ENCODE data around the gene ITGAV. TPM values are rescaled to one million over a fixed set of nuclear protein-coding genes. Genes with fewer than 3 reads are reported as not detected.

The ITGAV gene
- total RNA-seq, 1 donor from 2014 or later = 115 TPM

DNA sequence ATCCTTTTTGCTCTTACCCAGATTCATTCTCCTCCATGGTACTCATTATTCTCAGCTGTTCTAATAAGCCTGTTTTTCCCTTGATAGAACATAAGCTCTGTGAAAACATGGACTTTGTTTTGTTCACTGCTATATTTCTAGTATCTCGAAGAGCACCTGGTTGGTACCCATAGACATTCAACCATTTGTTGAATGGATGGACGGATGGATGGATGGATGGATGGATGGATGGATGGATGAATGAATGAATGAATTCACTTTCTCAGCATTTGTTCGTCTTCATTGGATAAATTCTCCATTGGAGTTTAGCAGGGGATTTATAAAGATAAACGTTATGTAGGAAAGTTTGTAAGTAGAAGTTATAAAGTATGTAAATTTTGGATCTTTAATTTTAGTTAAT is 106.9 kb downstream of the ITGAV start:
- H3K36me3 ChIP-seq = no peaks in the 10 kb centered on the region
- H3K27ac ChIP-seq = no peak overlapping the region
- intact Hi-C loops (cut with DNase I) = no loop called here
- H3K27me3 ChIP-seq = no peaks in the 10 kb centered on the region
- TF ChIP-seq, protein P1, sequence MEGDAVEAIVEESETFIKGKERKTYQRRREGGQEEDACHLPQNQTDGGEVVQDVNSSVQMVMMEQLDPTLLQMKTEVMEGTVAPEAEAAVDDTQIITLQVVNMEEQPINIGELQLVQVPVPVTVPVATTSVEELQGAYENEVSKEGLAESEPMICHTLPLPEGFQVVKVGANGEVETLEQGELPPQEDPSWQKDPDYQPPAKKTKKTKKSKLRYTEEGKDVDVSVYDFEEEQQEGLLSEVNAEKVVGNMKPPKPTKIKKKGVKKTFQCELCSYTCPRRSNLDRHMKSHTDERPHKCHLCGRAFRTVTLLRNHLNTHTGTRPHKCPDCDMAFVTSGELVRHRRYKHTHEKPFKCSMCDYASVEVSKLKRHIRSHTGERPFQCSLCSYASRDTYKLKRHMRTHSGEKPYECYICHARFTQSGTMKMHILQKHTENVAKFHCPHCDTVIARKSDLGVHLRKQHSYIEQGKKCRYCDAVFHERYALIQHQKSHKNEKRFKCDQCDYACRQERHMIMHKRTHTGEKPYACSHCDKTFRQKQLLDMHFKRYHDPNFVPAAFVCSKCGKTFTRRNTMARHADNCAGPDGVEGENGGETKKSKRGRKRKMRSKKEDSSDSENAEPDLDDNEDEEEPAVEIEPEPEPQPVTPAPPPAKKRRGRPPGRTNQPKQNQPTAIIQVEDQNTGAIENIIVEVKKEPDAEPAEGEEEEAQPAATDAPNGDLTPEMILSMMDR (IDR thresholded peaks at IDR 0.05) = no peak
- H3K9me3 ChIP-seq = no peaks in the 10 kb centered on the region
- H3K4me3 ChIP-seq = no peak overlapping the region
- H3K4me1 ChIP-seq = peaks cover 0 to 3% of the 10 kb centered on the region in 2 donors
- DNase-seq (ENCODE audit: low spot score in 2 of 2) = no peak

DNA sequence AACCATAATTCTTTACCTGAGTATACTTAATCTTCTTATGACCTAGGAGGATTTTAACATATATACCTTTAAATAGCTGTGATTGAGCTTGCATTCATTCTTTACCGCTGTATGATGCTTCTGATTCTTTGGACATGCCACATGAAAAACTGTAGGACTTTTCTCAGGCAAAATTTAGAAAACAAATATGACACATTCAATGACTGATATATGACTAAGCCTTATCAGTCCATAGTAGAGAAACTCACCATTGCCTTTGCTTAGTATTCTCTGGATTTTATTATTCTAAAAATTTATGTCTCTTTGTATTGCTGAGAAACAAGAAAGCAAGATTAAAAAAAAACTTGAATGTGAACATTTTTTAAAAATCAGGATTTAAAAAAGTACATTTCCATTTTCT is 107.7 kb downstream of the ITGAV start:
- intact Hi-C loops (cut with DNase I) = no loop called here
- Histone ChIP-seq H3K9me3 (no peaks in the 10 kb centered on the region), H3K27me3 (no peaks in the 10 kb centered on the region), H3K36me3 (no peaks in the 10 kb centered on the region), H3K4me3 (no peak overlapping the region), H3K27ac (no peak overlapping the region), H3K4me1 (peaks cover 0 to 3% of the 10 kb centered on the region in 2 donors)
- TF ChIP-seq, protein P1 (IDR thresholded peaks at IDR 0.05) = no peak
- DNase-seq (ENCODE audit: low spot score in 2 of 2) = no peak

DNA sequence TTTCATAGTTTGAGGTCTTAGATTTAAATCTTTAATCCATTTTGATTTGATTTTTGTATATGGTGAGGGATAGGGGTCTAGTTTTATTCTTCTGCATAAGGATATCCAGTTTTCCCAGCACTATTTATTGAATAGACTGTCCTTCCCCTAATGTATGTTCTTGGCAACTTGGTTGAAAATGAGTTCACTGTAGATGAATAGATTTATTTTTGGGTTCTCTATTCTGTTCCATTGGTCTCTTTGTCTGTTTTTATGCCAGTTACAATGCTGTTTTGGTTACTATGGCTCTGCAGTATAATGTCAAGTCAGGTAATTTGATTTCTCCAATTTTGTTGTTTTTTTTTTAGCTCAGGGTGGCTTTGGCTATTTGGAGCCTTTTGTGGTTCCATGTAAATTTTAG is 109.9 kb downstream of the ITGAV start:
- Histone ChIP-seq H3K27ac (no peak overlapping the region), H3K9me3 (no peaks in the 10 kb centered on the region), H3K36me3 (no peaks in the 10 kb centered on the region), H3K4me1 (peaks cover 0 to 2% of the 10 kb centered on the region in 2 donors), H3K4me3 (no peak overlapping the region), H3K27me3 (no peaks in the 10 kb centered on the region)
- TF ChIP-seq, protein P1 (IDR thresholded peaks at IDR 0.05) = no peak
- DNase-seq (ENCODE audit: low spot score in 2 of 2) = no peak
- intact Hi-C loops (cut with DNase I) = no loop called here

DNA sequence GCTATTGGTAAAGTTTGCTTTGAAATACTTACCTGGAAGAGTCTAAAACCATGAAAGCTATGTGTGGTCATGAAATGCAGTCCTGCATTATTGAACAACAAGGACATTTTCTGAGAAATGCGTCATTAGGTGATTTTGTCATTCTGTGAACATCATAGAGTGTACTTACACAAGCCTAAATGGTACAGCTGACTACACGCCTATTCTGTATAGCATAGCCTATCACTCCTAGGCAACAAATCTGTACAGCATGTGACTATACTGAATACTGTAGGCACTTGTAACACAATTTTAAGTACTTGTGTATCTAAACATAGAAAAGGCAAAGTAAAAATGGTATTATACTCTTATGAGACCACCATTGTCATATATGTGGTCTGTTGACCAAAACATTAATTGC is 112.2 kb downstream of the ITGAV start:
- H3K4me1 ChIP-seq = no peaks in the 10 kb centered on the region
- H3K36me3 ChIP-seq = no peaks in the 10 kb centered on the region
- DNase-seq (ENCODE audit: low spot score in 2 of 2) = no peak
- intact Hi-C loops (cut with DNase I) = no loop called here
- H3K9me3 ChIP-seq = no peaks in the 10 kb centered on the region
- TF ChIP-seq, protein P1 (IDR thresholded peaks at IDR 0.05) = no peak
- H3K27me3 ChIP-seq = no peaks in the 10 kb centered on the region
- H3K27ac ChIP-seq = no peak overlapping the region
- H3K4me3 ChIP-seq = no peak overlapping the region

DNA sequence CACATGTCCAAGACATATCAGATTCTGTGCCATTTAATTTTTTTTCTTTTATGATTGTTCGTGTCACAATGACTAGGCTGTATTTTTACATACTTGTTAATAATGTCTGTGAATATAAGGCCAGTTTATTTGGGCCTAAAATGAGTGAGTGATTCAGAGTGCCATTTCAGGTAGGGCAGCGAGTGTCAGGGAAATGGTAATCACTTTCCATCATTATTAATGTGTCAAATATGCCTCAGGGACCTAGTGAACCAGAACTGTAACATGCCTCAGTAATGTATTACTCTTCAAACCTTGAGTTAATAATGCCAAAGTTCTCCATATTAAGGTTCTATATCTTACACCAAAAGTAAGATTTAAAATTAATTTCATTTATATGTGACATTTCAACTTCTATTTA is 112.6 kb downstream of the ITGAV start:
- no peak for DNase-seq (ENCODE audit: low spot score in 2 of 2)
- Histone ChIP-seq H3K36me3 (no peaks in the 10 kb centered on the region), H3K4me3 (no peak overlapping the region), H3K27me3 (no peaks in the 10 kb centered on the region), H3K9me3 (no peaks in the 10 kb centered on the region), H3K4me1 (no peaks in the 10 kb centered on the region), H3K27ac (no peak overlapping the region)
- TF ChIP-seq, protein P1 (IDR thresholded peaks at IDR 0.05) = no peak
- intact Hi-C loops (cut with DNase I) = no loop called here

DNA sequence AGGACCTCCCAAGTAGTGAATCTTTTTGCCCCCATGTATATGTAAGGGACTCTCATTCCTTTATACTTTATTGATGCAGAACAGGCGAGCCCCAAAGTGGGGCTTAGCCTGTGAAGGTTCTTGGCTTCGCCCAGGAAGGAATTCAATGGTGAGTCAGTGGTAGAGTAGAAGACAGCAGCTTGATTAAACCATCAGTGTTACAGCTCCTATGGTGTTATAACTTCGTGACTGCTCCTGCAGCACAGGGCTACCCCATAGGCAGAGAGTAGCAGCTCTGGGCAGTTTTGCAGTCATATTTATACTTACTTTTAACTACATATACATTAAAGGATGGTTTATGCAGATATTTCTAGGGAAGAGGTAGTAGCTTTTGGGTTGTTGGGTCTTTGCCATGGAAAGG is 115.0 kb downstream of the ITGAV start:
- intact Hi-C loops (cut with DNase I) = no loop called here
- DNase-seq (ENCODE audit: low spot score in 2 of 2) = no peak
- no peaks in the 10 kb centered on the region for H3K36me3 ChIP-seq
- H3K27ac ChIP-seq = no peak overlapping the region
- TF ChIP-seq, protein P1 (IDR thresholded peaks at IDR 0.05) = no peak
- no peaks in the 10 kb centered on the region for H3K4me1 ChIP-seq
- no peaks in the 10 kb centered on the region for H3K27me3 ChIP-seq
- H3K4me3 ChIP-seq = no peak overlapping the region
- no peaks in the 10 kb centered on the region for H3K9me3 ChIP-seq
